ENCODE measurements around the gene GRIK4.

The GRIK4 gene

DNA sequence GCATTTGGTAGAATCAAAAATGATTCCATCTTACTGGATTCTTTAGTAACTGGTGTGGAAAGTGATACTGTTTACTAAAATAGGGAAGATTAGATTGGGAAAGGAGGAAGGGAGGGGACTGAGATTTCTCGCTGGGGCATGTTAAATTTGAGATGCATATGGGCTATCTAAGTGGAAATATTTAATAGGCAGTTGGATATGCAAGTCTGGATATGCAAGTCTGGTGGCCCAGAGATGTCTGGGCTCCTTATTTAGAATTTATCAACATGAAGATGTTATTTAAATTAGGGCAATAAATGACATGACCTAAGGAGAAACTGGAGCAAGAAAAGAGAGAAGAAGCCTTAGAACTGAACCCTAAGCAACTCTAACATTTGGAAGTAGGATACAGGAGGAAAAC lies 495.4 kb downstream of the GRIK4 start:
- H3F3A ChIP-seq (ENCODE audit: low read depth), result no peaks in the 10 kb centered on the region
- TF ChIP-seq, protein P1, sequence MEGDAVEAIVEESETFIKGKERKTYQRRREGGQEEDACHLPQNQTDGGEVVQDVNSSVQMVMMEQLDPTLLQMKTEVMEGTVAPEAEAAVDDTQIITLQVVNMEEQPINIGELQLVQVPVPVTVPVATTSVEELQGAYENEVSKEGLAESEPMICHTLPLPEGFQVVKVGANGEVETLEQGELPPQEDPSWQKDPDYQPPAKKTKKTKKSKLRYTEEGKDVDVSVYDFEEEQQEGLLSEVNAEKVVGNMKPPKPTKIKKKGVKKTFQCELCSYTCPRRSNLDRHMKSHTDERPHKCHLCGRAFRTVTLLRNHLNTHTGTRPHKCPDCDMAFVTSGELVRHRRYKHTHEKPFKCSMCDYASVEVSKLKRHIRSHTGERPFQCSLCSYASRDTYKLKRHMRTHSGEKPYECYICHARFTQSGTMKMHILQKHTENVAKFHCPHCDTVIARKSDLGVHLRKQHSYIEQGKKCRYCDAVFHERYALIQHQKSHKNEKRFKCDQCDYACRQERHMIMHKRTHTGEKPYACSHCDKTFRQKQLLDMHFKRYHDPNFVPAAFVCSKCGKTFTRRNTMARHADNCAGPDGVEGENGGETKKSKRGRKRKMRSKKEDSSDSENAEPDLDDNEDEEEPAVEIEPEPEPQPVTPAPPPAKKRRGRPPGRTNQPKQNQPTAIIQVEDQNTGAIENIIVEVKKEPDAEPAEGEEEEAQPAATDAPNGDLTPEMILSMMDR (conservative IDR thresholded peaks at IDR 0.05; ENCODE audit: low read length), result no peak
- TF ChIP-seq EZH2phosphoT487 (IDR thresholded peaks at IDR 0.05; ENCODE audit: borderline replicate concordance), result no peak
- no peak overlapping the region for H3K4me3 ChIP-seq (ENCODE audit: low read length, poor library complexity, severe bottlenecking)
- H3K9ac ChIP-seq (ENCODE audit: low read depth, low read length, poor library complexity, severe bottlenecking), result no peak overlapping the region
- H2AFZ ChIP-seq (ENCODE audit: low read length), result no peak overlapping the region
- H3K9me2 ChIP-seq (replicated peaks; ENCODE audit: low read depth, low read length), result no peaks in the 10 kb centered on the region
- no peaks in the 10 kb centered on the region for H3K4me1 ChIP-seq (ENCODE audit: insufficient read depth, low read length, poor library complexity, severe bottlenecking)
- no peaks in the 10 kb centered on the region for H3K36me3 ChIP-seq (ENCODE audit: insufficient read depth, low read length)
- H3K9me3 ChIP-seq (ENCODE audit: insufficient read depth, low read depth, low read length), result no peaks in the 10 kb centered on the region; the same call in 1 of the 2 replicates
- H4K20me1 ChIP-seq (ENCODE audit: insufficient read depth, low read length, poor library complexity, severe bottlenecking), result no peaks in the 10 kb centered on the region
- H3K27me3 ChIP-seq (ENCODE audit: insufficient read depth, low read length, poor library complexity, severe bottlenecking), result no peaks in the 10 kb centered on the region
- no peak overlapping the region for H3K4me2 ChIP-seq (ENCODE audit: low read depth, low read length, poor library complexity, severe bottlenecking)
- H3K79me2 ChIP-seq (ENCODE audit: insufficient read depth, low read length), result no peaks in the 10 kb centered on the region

DNA sequence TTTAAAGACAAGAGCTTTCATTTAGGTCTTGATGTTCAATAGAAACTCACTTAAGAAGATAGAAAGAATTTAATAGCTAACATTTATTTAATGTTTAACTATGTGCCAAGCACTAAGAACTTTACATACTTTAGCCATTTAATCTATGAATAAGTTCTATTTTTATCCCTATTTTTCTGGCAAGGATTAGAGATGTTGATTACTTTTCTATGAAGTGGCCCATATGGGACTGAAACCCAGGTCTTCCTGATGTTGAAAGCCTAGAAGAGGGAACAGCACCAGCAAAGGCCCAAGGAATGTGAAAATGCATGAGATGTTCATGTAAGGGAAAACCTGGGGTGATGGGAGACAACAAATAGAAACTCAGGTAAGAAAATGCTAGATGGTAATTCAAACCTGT lies 497.0 kb downstream of the GRIK4 start:
- no peaks in the 10 kb centered on the region for H3F3A ChIP-seq (ENCODE audit: low read depth)
- H3K27me3 ChIP-seq (ENCODE audit: insufficient read depth, low read length, poor library complexity, severe bottlenecking), result no peaks in the 10 kb centered on the region
- no peak overlapping the region for H3K4me3 ChIP-seq (ENCODE audit: low read length, poor library complexity, severe bottlenecking)
- no peaks in the 10 kb centered on the region for H3K9me2 ChIP-seq (replicated peaks; ENCODE audit: low read depth, low read length)
- no peak for TF ChIP-seq EZH2phosphoT487 (IDR thresholded peaks at IDR 0.05; ENCODE audit: borderline replicate concordance)
- TF ChIP-seq, protein P1 (conservative IDR thresholded peaks at IDR 0.05; ENCODE audit: low read length), result no peak
- no peaks in the 10 kb centered on the region for H3K36me3 ChIP-seq (ENCODE audit: insufficient read depth, low read length)
- H3K4me2 ChIP-seq (ENCODE audit: low read depth, low read length, poor library complexity, severe bottlenecking), result no peak overlapping the region
- no peaks in the 10 kb centered on the region for H3K79me2 ChIP-seq (ENCODE audit: insufficient read depth, low read length)
- no peak overlapping the region for H2AFZ ChIP-seq (ENCODE audit: low read length)
- H4K20me1 ChIP-seq (ENCODE audit: insufficient read depth, low read length, poor library complexity, severe bottlenecking), result no peaks in the 10 kb centered on the region
- H3K9me3 ChIP-seq (ENCODE audit: insufficient read depth, low read depth, low read length), result no peaks in the 10 kb centered on the region; the same call in 1 of the 2 replicates
- no peak overlapping the region for H3K9ac ChIP-seq (ENCODE audit: low read depth, low read length, poor library complexity, severe bottlenecking)
- no peaks in the 10 kb centered on the region for H3K4me1 ChIP-seq (ENCODE audit: insufficient read depth, low read length, poor library complexity, severe bottlenecking)

DNA sequence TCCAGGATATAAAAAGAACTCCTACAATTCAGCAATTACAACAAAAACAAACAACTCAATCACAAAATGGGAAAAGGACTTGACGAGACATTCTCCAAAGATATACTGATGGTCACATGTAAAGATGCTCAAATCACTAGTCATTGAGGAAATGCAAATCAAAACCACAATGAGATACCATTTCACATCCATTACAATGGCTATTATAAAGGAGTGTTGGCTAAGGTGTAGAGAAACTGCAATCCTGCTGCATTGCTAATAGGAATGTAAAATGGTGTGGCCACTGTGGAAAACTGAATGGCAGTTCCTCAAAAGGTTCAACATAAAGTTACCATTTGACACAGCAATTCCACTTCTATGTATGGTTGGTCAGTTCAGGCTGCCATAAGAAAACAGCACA lies 500.5 kb downstream of the GRIK4 start:
- Histone ChIP-seq H3K36me3 (ENCODE audit: insufficient read depth, low read length) (no peaks in the 10 kb centered on the region), H2AFZ (ENCODE audit: low read length) (no peak overlapping the region), H3K79me2 (ENCODE audit: insufficient read depth, low read length) (no peaks in the 10 kb centered on the region), H4K20me1 (ENCODE audit: insufficient read depth, low read length, poor library complexity, severe bottlenecking) (no peaks in the 10 kb centered on the region), H3F3A (ENCODE audit: low read depth) (no peaks in the 10 kb centered on the region), H3K9ac (ENCODE audit: low read depth, low read length, poor library complexity, severe bottlenecking) (no peak overlapping the region), H3K27me3 (ENCODE audit: insufficient read depth, low read length, poor library complexity, severe bottlenecking) (no peaks in the 10 kb centered on the region), H3K4me3 (ENCODE audit: low read length, poor library complexity, severe bottlenecking) (no peak overlapping the region), H3K4me2 (ENCODE audit: low read depth, low read length, poor library complexity, severe bottlenecking) (no peak overlapping the region), H3K4me1 (ENCODE audit: insufficient read depth, low read length, poor library complexity, severe bottlenecking) (no peaks in the 10 kb centered on the region), H3K9me3 (ENCODE audit: insufficient read depth, low read depth, low read length) (no peaks in the 10 kb centered on the region), H3K9me2 (replicated peaks; ENCODE audit: low read depth, low read length) (no peaks in the 10 kb centered on the region)
- TF ChIP-seq, protein P1 (conservative IDR thresholded peaks at IDR 0.05; ENCODE audit: low read length), result no peak
